ENCODE measurements around the gene CD40.
A peak's percentile ranks its signal among the peaks of the same experiment; 100 is the strongest.

CD40 gene

GRCh38 chr20:46135856-46136633 is 17.9 kb downstream of the CD40 start:
- Mint-ChIP-seq H3K9me3 (no peaks in the 10 kb centered on the region), H3K27ac (no peak overlapping the region), H3K27me3 (peaks cover 57% of the 10 kb centered on the region), H3K36me3 (no peaks in the 10 kb centered on the region), H3K4me1 (no peaks in the 10 kb centered on the region), H3K4me3 (no peak overlapping the region)
- DNase-seq, result no peak
- CTCF ChIA-PET, result no interaction called here

DNA sequence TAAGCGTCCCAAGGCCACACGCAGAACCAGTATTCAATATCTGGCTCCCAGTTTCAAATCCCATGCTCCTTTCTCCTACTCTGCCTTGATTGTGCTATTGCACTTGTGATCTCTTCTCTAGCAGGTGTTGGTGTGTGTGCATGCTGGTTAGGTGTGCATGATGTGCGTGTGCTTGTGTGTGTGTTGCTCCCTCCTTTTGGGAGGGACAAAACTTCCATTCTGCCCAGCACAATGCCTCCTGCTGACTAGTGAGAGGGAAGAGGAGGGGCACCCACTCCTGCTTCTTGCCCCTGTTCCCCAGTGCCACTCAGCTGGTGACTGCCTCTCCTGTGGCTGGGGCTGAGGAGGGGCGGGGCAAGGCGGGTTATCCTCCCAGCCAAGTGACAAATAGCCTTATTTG is 19.7 kb downstream of the CD40 start:
- peaks cover 57% of the 10 kb centered on the region for H3K27me3 Mint-ChIP-seq
- H3K36me3 Mint-ChIP-seq, result no peaks in the 10 kb centered on the region
- H3K4me3 Mint-ChIP-seq, result no peak overlapping the region
- CTCF ChIA-PET, result interaction anchor here (1.3 kb wide), 1 partner anchor 14 kb away, joined by 5 read pairs; no protein-coding TSS in a partner anchor
- no peak overlapping the region for H3K27ac Mint-ChIP-seq
- no peaks in the 10 kb centered on the region for H3K4me1 Mint-ChIP-seq
- no peaks in the 10 kb centered on the region for H3K9me3 Mint-ChIP-seq
- DNase-seq, result no peak

GRCh38 chr20:46139266-46139889 is 21.3 kb downstream of the CD40 start:
- H3K27me3 Mint-ChIP-seq, result peaks cover 51% of the 10 kb centered on the region
- no peak for DNase-seq
- no peak overlapping the region for H3K4me3 Mint-ChIP-seq

DNA sequence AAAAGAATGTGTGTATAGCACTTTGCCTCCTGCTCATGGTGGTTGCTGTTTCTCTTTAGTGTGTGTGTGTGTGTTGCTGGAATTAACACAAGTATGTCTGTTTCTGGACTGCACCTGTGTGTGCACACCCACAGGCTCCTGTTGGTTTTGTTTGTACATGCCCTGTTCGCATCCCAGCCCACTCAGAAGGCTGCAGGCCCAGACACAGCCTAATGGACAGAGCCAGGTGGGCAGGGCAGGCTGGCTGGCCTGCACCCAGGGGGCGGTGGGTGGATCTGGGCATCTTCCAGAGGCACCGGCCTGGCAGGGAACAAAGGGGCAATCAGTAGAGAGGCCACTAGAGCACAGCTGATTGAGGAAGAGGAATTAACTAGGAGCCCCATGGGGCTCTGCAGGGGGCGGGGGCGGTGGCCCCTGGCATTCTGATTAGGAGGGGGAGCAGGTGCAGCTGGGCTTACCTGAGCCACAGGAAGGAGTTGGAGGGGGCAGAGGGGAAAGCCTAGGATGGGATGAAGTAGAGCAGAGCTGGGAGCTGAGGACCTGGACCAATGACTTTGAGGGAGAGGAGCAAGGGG is 21.9 kb downstream of the CD40 start:
- DNase-seq, result no peak

More at GRCh38 chr20:46139266-46139889, 21.3 kb downstream of the CD40 start:
- Mint-ChIP-seq H3K36me3 (no peaks in the 10 kb centered on the region), H3K4me1 (no peaks in the 10 kb centered on the region), H3K9me3 (no peaks in the 10 kb centered on the region), H3K27ac (no peak overlapping the region)
- CTCF ChIA-PET, result no interaction called here

GRCh38 chr20:46142124-46142523 is 24.0 kb downstream of the CD40 start:
- no peaks in the 10 kb centered on the region for H3K4me1 Mint-ChIP-seq
- DNase-seq, result no peak
- CTCF ChIA-PET, result interaction anchor here (0.6 kb wide), 1 partner anchor 10 kb away, joined by 4 read pairs; no protein-coding TSS in a partner anchor
- peaks cover 53% of the 10 kb centered on the region for H3K27me3 Mint-ChIP-seq
- H3K27ac Mint-ChIP-seq, result no peak overlapping the region
- H3K36me3 Mint-ChIP-seq, result no peaks in the 10 kb centered on the region
- no peak overlapping the region for H3K4me3 Mint-ChIP-seq
- no peaks in the 10 kb centered on the region for H3K9me3 Mint-ChIP-seq

More for the DNA sequence above, 21.9 kb downstream of the CD40 start:
- Mint-ChIP-seq H3K36me3 (no peaks in the 10 kb centered on the region), H3K4me3 (no peak overlapping the region), H3K27me3 (peaks cover 54% of the 10 kb centered on the region), H3K4me1 (no peaks in the 10 kb centered on the region), H3K27ac (no peak overlapping the region), H3K9me3 (no peaks in the 10 kb centered on the region)
- CTCF ChIA-PET, result interaction anchor here (0.5 to 0.7 kb wide), 2 partner anchors 31 to 33 kb away, joined by 3 read pairs; no protein-coding TSS in a partner anchor

GRCh38 chr20:46144432-46145025 is 26.4 kb downstream of the CD40 start:
- H3K27me3 Mint-ChIP-seq, result peaks cover 57% of the 10 kb centered on the region
- H3K27ac Mint-ChIP-seq, result no peak overlapping the region

DNA sequence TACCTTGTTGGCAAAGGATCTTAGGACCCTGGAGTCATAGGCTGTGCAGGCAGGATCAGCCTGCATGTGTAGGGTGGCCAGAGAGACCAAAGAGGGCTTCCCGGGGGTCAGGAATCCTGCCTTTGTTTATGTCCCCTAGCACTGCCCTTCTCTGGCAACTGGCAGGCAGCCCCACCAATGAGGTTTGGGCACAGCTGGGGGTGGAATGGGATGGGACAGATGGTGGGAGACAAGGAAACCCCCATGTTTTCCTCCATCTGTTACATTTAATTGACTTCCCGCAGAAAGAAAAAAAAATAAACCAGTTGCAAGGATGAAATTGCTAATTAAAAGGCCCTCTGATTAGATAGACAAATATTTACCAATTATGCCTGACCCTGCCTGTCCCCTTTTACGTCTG is 27.6 kb downstream of the CD40 start:
- no peaks in the 10 kb centered on the region for H3K9me3 Mint-ChIP-seq
- CTCF ChIA-PET, result no interaction called here

More at GRCh38 chr20:46144432-46145025, 26.4 kb downstream of the CD40 start:
- DNase-seq, result no peak
- no peaks in the 10 kb centered on the region for H3K36me3 Mint-ChIP-seq
- CTCF ChIA-PET, result interaction anchor here (1.1 kb wide), 1 partner anchor 15 kb away, joined by 3 read pairs; no protein-coding TSS in a partner anchor
- no peaks in the 10 kb centered on the region for H3K4me1 Mint-ChIP-seq
- no peak overlapping the region for H3K4me3 Mint-ChIP-seq
- no peaks in the 10 kb centered on the region for H3K9me3 Mint-ChIP-seq

DNA sequence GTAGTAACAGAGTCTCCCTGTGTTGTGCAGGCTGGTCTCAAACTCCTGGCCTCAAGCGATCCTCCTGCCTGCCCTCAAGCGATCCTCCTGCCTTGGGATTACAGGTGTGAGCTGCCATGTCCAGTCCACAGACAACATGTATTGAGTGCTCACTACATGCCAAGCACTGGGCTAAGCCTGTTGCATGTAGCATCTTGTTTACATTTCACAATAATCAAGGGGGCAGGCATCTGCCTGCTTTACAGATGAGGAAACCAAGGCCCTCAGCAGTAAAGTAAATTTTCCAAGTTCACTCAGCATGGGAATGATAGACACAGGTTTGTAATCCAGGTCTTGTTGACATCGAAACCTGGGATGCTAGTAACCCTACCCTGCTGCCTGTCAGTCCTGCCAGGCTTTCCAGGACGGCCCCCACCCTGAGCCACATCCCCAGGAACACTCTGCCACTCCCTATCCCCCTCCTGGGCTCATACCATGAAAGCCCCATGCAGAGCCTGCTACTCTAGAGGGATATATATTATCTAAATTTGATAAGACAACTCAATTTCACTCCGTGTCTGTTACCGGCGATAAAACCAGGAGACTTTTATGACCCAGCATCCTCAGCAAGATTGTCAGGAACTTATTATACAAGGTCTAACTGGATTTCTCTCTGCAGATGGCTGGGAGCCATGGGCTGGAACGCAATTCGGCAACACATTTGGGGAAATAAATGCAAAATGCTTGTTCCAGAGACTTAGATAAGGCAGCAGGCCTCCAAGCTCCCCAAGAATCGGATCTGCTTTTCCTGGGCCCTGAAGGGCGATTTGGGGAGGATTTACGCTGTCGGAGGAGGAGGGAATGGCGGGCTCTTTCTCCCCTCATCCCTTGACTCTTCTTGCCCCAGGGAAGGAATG is 30.4 kb downstream of the CD40 start:
- Mint-ChIP-seq H3K4me1 (no peaks in the 10 kb centered on the region), H3K27me3 (peaks cover 27% of the 10 kb centered on the region), H3K27ac (no peak overlapping the region), H3K36me3 (no peaks in the 10 kb centered on the region), H3K4me3 (no peak overlapping the region), H3K9me3 (no peaks in the 10 kb centered on the region)
- CTCF ChIA-PET, result interaction anchor here (1.7 kb wide), 1 partner anchor 16 kb away, joined by 5 read pairs; no protein-coding TSS in a partner anchor
- DNase-seq, result no peak

More for the DNA sequence above, 27.6 kb downstream of the CD40 start:
- Mint-ChIP-seq H3K27me3 (peaks cover 45% of the 10 kb centered on the region), H3K36me3 (no peaks in the 10 kb centered on the region), H3K27ac (no peak overlapping the region), H3K4me3 (no peak overlapping the region), H3K4me1 (no peaks in the 10 kb centered on the region)
- DNase-seq, result no peak

DNA sequence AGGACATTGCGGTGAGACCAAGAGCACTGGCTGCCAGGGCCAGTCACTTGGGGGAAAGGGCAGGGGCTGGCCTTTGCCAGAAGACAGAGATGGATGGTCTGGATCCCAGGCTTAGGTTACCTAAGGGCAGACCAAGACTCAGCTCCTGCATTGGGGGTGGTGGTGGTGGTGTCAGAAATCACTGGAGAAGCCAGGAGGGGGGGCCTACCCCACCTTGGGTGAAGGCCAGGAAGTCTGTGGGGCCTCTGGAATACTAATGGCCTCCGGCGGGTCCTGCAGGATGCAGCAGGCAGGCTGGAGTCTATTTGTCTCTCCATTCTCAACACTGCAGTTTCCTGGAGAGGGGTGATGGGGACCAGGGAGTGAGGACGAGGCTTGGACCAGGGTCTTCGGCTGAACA is 32.8 kb downstream of the CD40 start:
- peaks cover 29% of the 10 kb centered on the region for H3K27me3 Mint-ChIP-seq
- CTCF ChIA-PET, result interaction anchor here (1.4 kb wide), 1 partner anchor 13 kb away, joined by 5 read pairs; no protein-coding TSS in a partner anchor

GRCh38 chr20:46151936-46152335 is 33.8 kb downstream of the CD40 start:
- CTCF ChIA-PET, result interaction anchor here (0.8 to 1.4 kb wide), 3 partner anchors 14 to 165 kb away, joined by 3 to 5 read pairs (median 4); no protein-coding TSS in a partner anchor
- Mint-ChIP-seq H3K4me3 (no peak overlapping the region), H3K27me3 (peaks cover 22% of the 10 kb centered on the region), H3K36me3 (no peaks in the 10 kb centered on the region), H3K9me3 (no peaks in the 10 kb centered on the region), H3K4me1 (no peaks in the 10 kb centered on the region), H3K27ac (no peak overlapping the region)
- DNase-seq, result peak; percentile 48

More for the DNA sequence above, 32.8 kb downstream of the CD40 start:
- Mint-ChIP-seq H3K36me3 (no peaks in the 10 kb centered on the region), H3K27ac (no peak overlapping the region), H3K9me3 (no peaks in the 10 kb centered on the region), H3K4me3 (no peak overlapping the region), H3K4me1 (no peaks in the 10 kb centered on the region)
- no peak for DNase-seq

- H3K27me3 Mint-ChIP-seq, result peaks cover 30% of the 10 kb centered on the region
- H3K27ac Mint-ChIP-seq, result no peak overlapping the region
- H3K4me3 Mint-ChIP-seq, result no peak overlapping the region
- no peaks in the 10 kb centered on the region for H3K36me3 Mint-ChIP-seq
- CTCF ChIA-PET, result interaction anchor here (0.9 kb wide), 1 partner anchor 21 kb away, joined by 3 read pairs; no protein-coding TSS in a partner anchor
- no peak for DNase-seq
- H3K4me1 Mint-ChIP-seq, result no peaks in the 10 kb centered on the region
- H3K9me3 Mint-ChIP-seq, result no peaks in the 10 kb centered on the region
Observed at GRCh38 chr20:46152824-46153586, 34.9 kb downstream of the CD40 start.

- CTCF ChIA-PET, result no interaction called here
- peaks cover 31% of the 10 kb centered on the region for H3K27me3 Mint-ChIP-seq
Observed at GRCh38 chr20:46154305-46154704, 36.2 kb downstream of the CD40 start.

DNA sequence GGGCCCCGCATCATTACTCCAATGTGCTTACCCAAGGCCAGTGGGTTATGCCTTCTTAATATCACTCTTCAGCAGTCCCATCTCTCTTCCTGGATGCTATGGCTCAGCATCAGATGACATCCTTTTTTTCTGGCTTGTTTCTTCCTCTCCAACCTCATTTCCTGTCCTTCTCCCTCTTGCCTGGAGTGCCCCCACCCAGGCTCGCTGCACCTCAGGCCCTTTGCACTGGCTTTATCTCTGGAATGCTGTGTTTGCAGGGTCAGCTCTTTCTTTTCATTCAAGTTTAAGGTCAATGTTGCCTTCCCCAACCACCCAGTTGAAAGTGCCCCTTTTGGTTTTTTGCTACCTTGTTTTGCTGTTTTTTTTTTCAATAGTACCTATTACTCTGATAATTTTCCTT is 36.7 kb downstream of the CD40 start:
- DNase-seq, result no peak
- Mint-ChIP-seq H3K27me3 (peaks cover 31% of the 10 kb centered on the region), H3K4me1 (no peaks in the 10 kb centered on the region), H3K36me3 (no peaks in the 10 kb centered on the region), H3K9me3 (no peaks in the 10 kb centered on the region), H3K4me3 (no peak overlapping the region), H3K27ac (no peak overlapping the region)
- CTCF ChIA-PET, result no interaction called here

More at GRCh38 chr20:46154305-46154704, 36.2 kb downstream of the CD40 start:
- no peak overlapping the region for H3K4me3 Mint-ChIP-seq
- no peak for DNase-seq
- H3K9me3 Mint-ChIP-seq, result no peaks in the 10 kb centered on the region
- no peak overlapping the region for H3K27ac Mint-ChIP-seq
- no peaks in the 10 kb centered on the region for H3K36me3 Mint-ChIP-seq
- no peaks in the 10 kb centered on the region for H3K4me1 Mint-ChIP-seq

Data from activated naive CD4-positive, alpha-beta T cell treated with anti-CD3 and anti-CD28 coated beads, Interleukin-2, amount 10 ng/mL, durations not matched to agents 7 days and 5 days (primary cell).